Activated B cell treated with CpG ODN at 0.5 μM for 24 hours (primary cell): Measurements from ENCODE around the gene ARL3. TPM values are rescaled to one million over a fixed set of nuclear protein-coding genes. Genes with fewer than 3 reads are reported as not detected.

Source experiments
- ATAC-seq: fragments of 200-7000 bp; cut with Tn5 transposase; one replicate; pipeline ENCODE4 v1.10.0; 2021; ENCODE audit warnings: low read depth, mild to moderate bottlenecking, moderate library complexity
- CTCF ChIA-PET: fragments of 350-600 bp; sonication (Branson Sonifier 250); formaldehyde crosslinking; loops from one replicate; lab custom pipeline; 2021; ENCODE audit warnings: antibody characterized with exemption; lab: Charles Lee
- POLR2A ChIA-PET: fragments of 350-600 bp; sonication (Branson Sonifier 250); formaldehyde crosslinking; loops from one replicate; lab custom pipeline; 2021; ENCODE audit warnings: antibody characterized with exemption; lab: Charles Lee
- DNase-seq: peaks from one replicate; pipeline ENCODE4 v3.0.0; 2022
- H3K27ac Mint-ChIP-seq: one replicate; pipeline ENCODE4 v1.8.0; 2020; ENCODE audit warnings: mixed read lengths
- H3K27me3 Mint-ChIP-seq: one replicate; pipeline ENCODE4 v1.8.0; 2021; ENCODE audit warnings: mixed read lengths
- H3K36me3 Mint-ChIP-seq: one replicate; pipeline ENCODE4 v1.8.0; 2021; ENCODE audit warnings: low read depth, mixed read lengths
- H3K4me1 Mint-ChIP-seq: one replicate; pipeline ENCODE4 v1.8.0; 2021; ENCODE audit warnings: mixed read lengths
- H3K4me3 Mint-ChIP-seq: one replicate; pipeline ENCODE4 v1.8.0; 2020; ENCODE audit warnings: mild to moderate bottlenecking, mixed read lengths
- H3K9me3 Mint-ChIP-seq: one replicate; pipeline ENCODE4 v1.8.0; 2020; ENCODE audit warnings: mixed read lengths
- CTCF ChIP-seq: fragments of 200-600 bp; IDR thresholded peaks from one replicate; pipeline ENCODE4 v1.8.0; 2022; ENCODE audit warnings: antibody characterized with exemption, mild to moderate bottlenecking
- intact Hi-C: fragments of 100-400 bp; cut with micrococcal nuclease; formaldehyde crosslinking; loops from one replicate; pipeline ENCODE4 v1.15.1; 2024
- total RNA-seq: library from RNA; stranded (reverse); gene quantifications from 2 replicates; pipeline ENCODE4 v1.2.3, GENCODE V29; 2022

ARL3 gene
- total RNA-seq, 1 donor from 2014 or later, result 5.1 TPM

DNA sequence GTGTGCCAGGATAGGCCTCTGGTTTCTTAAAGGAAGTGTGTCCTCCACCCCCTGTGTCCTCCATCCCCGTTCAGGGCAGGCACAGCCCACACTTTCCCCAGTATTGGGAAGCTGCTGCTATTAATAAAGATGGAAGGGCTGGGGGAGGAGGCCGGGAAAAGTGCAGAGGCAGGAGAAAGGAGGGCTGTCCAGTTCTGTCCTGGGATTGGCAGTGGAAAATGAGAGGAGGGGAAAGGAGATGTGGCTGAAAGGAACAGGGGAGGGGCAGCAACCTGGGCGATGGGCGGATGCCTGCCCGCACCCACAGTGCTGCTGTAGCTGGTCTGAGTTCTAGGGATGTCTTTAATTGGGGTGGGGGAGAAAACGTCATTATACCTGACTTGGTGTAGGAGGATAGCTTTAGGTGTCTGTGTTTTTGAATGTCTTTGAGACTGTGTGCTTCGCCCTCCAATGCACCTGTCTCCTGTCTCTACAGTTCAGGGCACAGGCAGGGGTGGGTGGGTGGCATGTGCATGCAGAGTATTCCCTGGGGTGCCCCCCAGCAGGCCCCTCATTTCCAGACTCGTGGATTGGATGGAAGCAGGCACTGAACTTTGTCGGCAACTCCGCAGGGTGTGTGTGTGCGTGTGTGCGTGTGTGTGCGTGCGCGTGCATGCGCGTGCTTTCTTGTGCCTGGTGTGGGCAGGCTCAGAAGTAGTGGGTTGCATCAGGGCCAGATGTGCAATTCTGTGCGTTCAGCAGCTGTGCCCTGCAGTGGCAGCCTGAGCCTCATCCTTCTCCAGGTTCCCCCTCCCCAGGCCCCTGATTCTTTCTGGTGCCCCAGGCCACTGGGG lies 67.4 kb downstream of the ARL3 start:
- DNase-seq (peak; percentile 38), ATAC-seq (no peak)
- CTCF ChIA-PET, result interaction anchor here (0.6 to 1.7 kb wide), 3 partner anchors 32 to 144 kb away, joined by 3 to 4 read pairs (median 3); partner anchors contain the start of genes ACTR1A and ARL3
- POLR2A ChIA-PET, result interaction anchor here (0.6 to 5.8 kb wide), 22 partner anchors 8 to 868 kb away, joined by 3 to 137 read pairs (median 4); partner anchors contain the start of genes ARL3, FBXL15, GBF1 and NFKB2
- peaks cover 13% of the 10 kb centered on the region for H3K36me3 Mint-ChIP-seq
- peak overlapping the region; percentile 99 for H3K27ac Mint-ChIP-seq
- no peaks in the 10 kb centered on the region for H3K9me3 Mint-ChIP-seq
- H3K4me3 Mint-ChIP-seq, result peak overlapping the region; percentile 97
- no peaks in the 10 kb centered on the region for H3K27me3 Mint-ChIP-seq
- no peak for TF ChIP-seq CTCF
- intact Hi-C loops, result loop anchor here (1.0 to 10.0 kb wide), 7 partner anchors 30 to 1582 kb away; partner anchors contain the start of genes ARL3, CALHM3, CNNM2 and GBF1
- H3K4me1 Mint-ChIP-seq, result peaks cover 67% of the 10 kb centered on the region

- ChIA-PET POLR2A (interaction anchor here (0.6 to 5.8 kb wide), 34 partner anchors 9 to 868 kb away, joined by 3 to 137 read pairs (median 4); partner anchors contain the start of genes ARL3, BORCS7, FBXL15 and GBF1), CTCF (interaction anchor here (0.6 to 2.3 kb wide), 5 partner anchors 28 to 143 kb away, joined by 3 to 10 read pairs (median 5); partner anchors contain the start of genes ACTR1A and ARL3)
- H3K27me3 Mint-ChIP-seq, result no peaks in the 10 kb centered on the region
- DNase-seq (peak; percentile 62), ATAC-seq (peak; percentile 25)
- H3K9me3 Mint-ChIP-seq, result no peaks in the 10 kb centered on the region
- intact Hi-C loops, result loop anchor here (1.0 to 10.0 kb wide), 9 partner anchors 15 to 1581 kb away; partner anchors contain the start of genes ARL3, CALHM3, CNNM2 and GBF1
- H3K4me3 Mint-ChIP-seq, result peak overlapping the region; percentile 97
- peak overlapping the region; percentile 99 for H3K27ac Mint-ChIP-seq
- H3K4me1 Mint-ChIP-seq, result peaks cover 64% of the 10 kb centered on the region
- no peak for TF ChIP-seq CTCF
- H3K36me3 Mint-ChIP-seq, result peaks cover 13% of the 10 kb centered on the region
Observed at GRCh38 chr10:102645741-102646609, 68.2 kb downstream of the ARL3 start.

- DNase-seq (peak; percentile 42), ATAC-seq (no peak)
- CTCF ChIA-PET, result interaction anchor here (0.9 to 2.3 kb wide), 7 partner anchors 11 to 141 kb away, joined by 3 to 10 read pairs (median 4); partner anchors contain the start of genes ARL3 and SUFU
- Mint-ChIP-seq H3K4me3 (peak overlapping the region; percentile 97), H3K9me3 (no peaks in the 10 kb centered on the region), H3K27ac (peak overlapping the region; percentile 99), H3K27me3 (no peaks in the 10 kb centered on the region), H3K36me3 (peaks cover 13% of the 10 kb centered on the region), H3K4me1 (peaks cover 58% of the 10 kb centered on the region)
- TF ChIP-seq CTCF, result no peak
- POLR2A ChIA-PET, result interaction anchor here (0.6 to 5.8 kb wide), 26 partner anchors 9 to 1623 kb away, joined by 3 to 137 read pairs (median 7); partner anchors contain the start of genes ARL3, BORCS7, GBF1 and NFKB2
- intact Hi-C loops, result loop anchor here (2.0 to 10.0 kb wide), 7 partner anchors 15 to 1581 kb away; partner anchors contain the start of genes CALHM3, CNNM2, GBF1 and KAZALD1
Observed at GRCh38 chr10:102645388-102645740, 68.8 kb downstream of the ARL3 start.

DNA sequence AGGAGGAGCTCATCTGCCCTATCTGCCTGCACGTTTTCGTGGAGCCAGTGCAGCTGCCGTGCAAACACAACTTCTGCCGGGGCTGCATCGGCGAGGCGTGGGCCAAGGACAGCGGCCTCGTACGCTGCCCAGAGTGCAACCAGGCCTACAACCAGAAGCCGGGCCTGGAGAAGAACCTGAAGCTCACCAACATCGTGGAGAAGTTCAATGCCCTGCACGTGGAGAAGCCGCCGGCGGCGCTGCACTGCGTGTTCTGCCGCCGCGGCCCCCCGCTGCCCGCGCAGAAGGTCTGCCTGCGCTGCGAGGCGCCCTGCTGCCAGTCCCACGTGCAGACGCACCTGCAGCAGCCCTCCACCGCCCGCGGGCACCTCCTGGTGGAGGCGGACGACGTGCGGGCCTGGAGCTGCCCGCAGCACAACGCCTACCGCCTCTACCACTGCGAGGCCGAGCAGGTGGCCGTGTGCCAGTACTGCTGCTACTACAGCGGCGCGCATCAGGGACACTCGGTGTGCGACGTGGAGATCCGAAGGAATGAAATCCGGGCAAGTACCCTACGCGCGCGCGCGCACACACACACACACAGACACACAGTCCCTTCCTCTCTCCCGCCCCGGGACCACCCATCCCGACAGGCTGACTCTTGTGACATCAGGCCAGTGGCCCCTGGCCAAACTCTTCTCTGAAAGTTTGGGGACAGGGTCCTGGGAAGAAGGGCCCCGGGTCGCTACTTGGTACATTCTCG lies 69.4 kb downstream of the ARL3 start:
- Mint-ChIP-seq H3K27ac (peak overlapping the region; percentile 99), H3K9me3 (no peaks in the 10 kb centered on the region), H3K4me1 (peaks cover 53% of the 10 kb centered on the region), H3K36me3 (peaks cover 13% of the 10 kb centered on the region), H3K27me3 (no peaks in the 10 kb centered on the region), H3K4me3 (peak overlapping the region; percentile 97)
- intact Hi-C loops, result loop anchor here (1.0 to 10.0 kb wide), 12 partner anchors 7 to 1648 kb away; partner anchors contain the start of genes CALHM3, CNNM2, GBF1 and KAZALD1
- TF ChIP-seq CTCF, result no peak
- POLR2A ChIA-PET, result interaction anchor here (0.6 to 5.8 kb wide), 27 partner anchors 9 to 1623 kb away, joined by 3 to 137 read pairs (median 5); partner anchors contain the start of genes ACTR1A, ARL3, BORCS7 and GBF1
- DNase-seq (peak; percentile 80), ATAC-seq (peak; percentile 23)
- CTCF ChIA-PET, result interaction anchor here (0.7 to 2.3 kb wide), 12 partner anchors 10 to 141 kb away, joined by 3 to 10 read pairs (median 4); partner anchors contain the start of genes ARL3, SFXN2 and SUFU
